ENCODE data around the gene SORD. TPM values are rescaled to one million over a fixed set of nuclear protein-coding genes. Genes with fewer than 3 reads are reported as not detected.
"Not testable (repeated sequence)": the region's sequence is repeated elsewhere in the genome, so short reads cannot be mapped to it uniquely, and the experiment has no call there.

The SORD gene
- total and polyA plus RNA-seq, 10 of the 15 experiments (the other 5 are each of a cell fraction or from before 2014, with no cell fraction given): 7.5 to 51.6 (median 40.1) TPM

- H3K36me3 ChIP-seq (ENCODE audit: control insufficient read depth in 2 of 2, insufficient read depth in 2 of 2, low read length in 1 of 2); H3K4me1 ChIP-seq (ENCODE audit: control insufficient read depth, insufficient read depth, low read length); intact Hi-C loops (cut with micrococcal nuclease; ENCODE audit: unreplicated experiment); RAD21 ChIA-PET (ENCODE audit: unreplicated experiment); DNase-seq (ENCODE audit: low read depth, low spot score); H3K79me2 ChIP-seq (ENCODE audit: control insufficient read depth, insufficient read depth, low read length); H3K4me2 ChIP-seq (ENCODE audit: control insufficient read depth, insufficient read depth); in situ Hi-C loops (cut with MboI); H3K27me3 ChIP-seq (replicated peaks in 1 of 2; ENCODE audit: control insufficient read depth in 2 of 2, insufficient read depth in 2 of 2, low read length in 1 of 2); H3K9me3 ChIP-seq (replicated peaks; ENCODE audit: control insufficient read depth, insufficient read depth, low read length); H2AFZ ChIP-seq (ENCODE audit: control insufficient read depth, low read depth, low read length); POLR2A ChIA-PET; ATAC-seq; FAIRE-seq; H3K27ac ChIP-seq (ENCODE audit: control insufficient read depth, insufficient read depth); BruUV-seq (replicated peaks); CTCF ChIA-PET; H3K9ac ChIP-seq (ENCODE audit: control insufficient read depth, insufficient read depth, low read length); SMC1A ChIA-PET (ENCODE audit: uncharacterized antibody, unreplicated experiment); H4K20me1 ChIP-seq (ENCODE audit: control insufficient read depth, insufficient read depth); H3K4me3 ChIP-seq: not testable (repeated sequence)
- 67% methylated on average over 5 of the region's 5 CpGs for WGBS (ENCODE audit: insufficient coverage, insufficient replicate concordance, low lambda C conversion rate, missing lambda C conversion rate)
These were observed 56.2 kb downstream of the SORD start for GRCh38 chr15:45079201-45079600.

DNA sequence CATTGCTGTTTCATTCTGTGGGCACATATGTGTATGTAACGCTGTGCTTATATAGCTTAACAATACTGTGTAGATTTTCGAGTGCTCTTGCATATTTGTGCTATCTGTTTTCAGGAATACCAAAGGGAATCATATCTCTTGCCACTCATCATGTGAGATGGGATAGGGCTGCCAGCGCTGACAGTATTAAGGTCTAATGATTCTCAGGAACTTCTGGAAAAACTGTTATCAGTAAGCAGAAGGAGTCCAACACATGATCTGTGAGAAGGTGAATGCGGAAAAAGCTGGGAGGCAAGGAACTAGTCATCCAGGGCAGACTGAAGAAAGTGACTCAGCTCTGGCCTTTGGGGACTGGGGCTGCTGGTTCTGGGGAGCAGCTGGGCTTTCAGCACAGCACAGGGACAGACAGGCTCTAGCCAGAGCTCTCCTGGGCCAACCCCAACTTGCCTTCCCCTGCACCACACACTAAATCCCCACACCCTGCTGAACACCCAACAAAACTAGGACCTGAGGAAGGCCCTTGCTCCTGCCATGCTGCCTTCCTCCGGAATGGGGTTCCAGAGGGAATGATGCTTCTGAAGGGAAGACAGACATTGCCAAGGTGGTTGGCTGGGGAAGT lies 56.7 kb downstream of the SORD start:
- H3K27ac ChIP-seq (ENCODE audit: control insufficient read depth, insufficient read depth); H4K20me1 ChIP-seq (ENCODE audit: control insufficient read depth, insufficient read depth); CTCF ChIA-PET; H3K4me3 ChIP-seq; H3K9ac ChIP-seq (ENCODE audit: control insufficient read depth, insufficient read depth, low read length); ATAC-seq; H3K9me3 ChIP-seq (replicated peaks; ENCODE audit: control insufficient read depth, insufficient read depth, low read length); H3K27me3 ChIP-seq (replicated peaks in 1 of 2; ENCODE audit: control insufficient read depth in 2 of 2, insufficient read depth in 2 of 2, low read length in 1 of 2); H3K36me3 ChIP-seq (ENCODE audit: control insufficient read depth in 2 of 2, insufficient read depth in 2 of 2, low read length in 1 of 2); H2AFZ ChIP-seq (ENCODE audit: control insufficient read depth, low read depth, low read length); POLR2A ChIA-PET; FAIRE-seq; intact Hi-C loops (cut with micrococcal nuclease; ENCODE audit: unreplicated experiment); H3K79me2 ChIP-seq (ENCODE audit: control insufficient read depth, insufficient read depth, low read length); H3K4me2 ChIP-seq (ENCODE audit: control insufficient read depth, insufficient read depth); RAD21 ChIA-PET (ENCODE audit: unreplicated experiment); DNase-seq (ENCODE audit: low read depth, low spot score); BruUV-seq (replicated peaks); H3K4me1 ChIP-seq (ENCODE audit: control insufficient read depth, insufficient read depth, low read length); in situ Hi-C loops (cut with MboI); SMC1A ChIA-PET (ENCODE audit: uncharacterized antibody, unreplicated experiment): not testable (repeated sequence)
- 74% methylated on average over 4 of the region's 5 CpGs for WGBS (ENCODE audit: insufficient coverage, insufficient replicate concordance, low lambda C conversion rate, missing lambda C conversion rate)

- H4K20me1 ChIP-seq (ENCODE audit: control insufficient read depth, insufficient read depth); ATAC-seq; H2AFZ ChIP-seq (ENCODE audit: control insufficient read depth, low read depth, low read length); H3K27me3 ChIP-seq (replicated peaks in 1 of 2; ENCODE audit: control insufficient read depth in 2 of 2, insufficient read depth in 2 of 2, low read length in 1 of 2); BruUV-seq (replicated peaks); H3K4me3 ChIP-seq; H3K9me3 ChIP-seq (replicated peaks; ENCODE audit: control insufficient read depth, insufficient read depth, low read length); in situ Hi-C loops (cut with MboI); RAD21 ChIA-PET (ENCODE audit: unreplicated experiment); DNase-seq (ENCODE audit: low read depth, low spot score); H3K4me2 ChIP-seq (ENCODE audit: control insufficient read depth, insufficient read depth); SMC1A ChIA-PET (ENCODE audit: uncharacterized antibody, unreplicated experiment); H3K27ac ChIP-seq (ENCODE audit: control insufficient read depth, insufficient read depth); H3K4me1 ChIP-seq (ENCODE audit: control insufficient read depth, insufficient read depth, low read length); H3K9ac ChIP-seq (ENCODE audit: control insufficient read depth, insufficient read depth, low read length); H3K36me3 ChIP-seq (ENCODE audit: control insufficient read depth in 2 of 2, insufficient read depth in 2 of 2, low read length in 1 of 2); H3K79me2 ChIP-seq (ENCODE audit: control insufficient read depth, insufficient read depth, low read length); POLR2A ChIA-PET; FAIRE-seq; intact Hi-C loops (cut with micrococcal nuclease; ENCODE audit: unreplicated experiment): not testable (repeated sequence)
- CTCF ChIA-PET: interaction anchor here (1.0 kb wide), 1 partner anchor 37 kb away, joined by 3 read pairs; no protein-coding TSS in a partner anchor
- WGBS (ENCODE audit: insufficient coverage, insufficient replicate concordance, low lambda C conversion rate, missing lambda C conversion rate): 65% methylated on average over 2 of the region's 3 CpGs
These were observed 57.6 kb downstream of the SORD start for GRCh38 chr15:45080593-45080992.

- H3K9ac ChIP-seq (ENCODE audit: control insufficient read depth, insufficient read depth, low read length); in situ Hi-C loops (cut with MboI); H3K27ac ChIP-seq (ENCODE audit: control insufficient read depth, insufficient read depth); H3K4me3 ChIP-seq; BruUV-seq (replicated peaks); H3K79me2 ChIP-seq (ENCODE audit: control insufficient read depth, insufficient read depth, low read length); H2AFZ ChIP-seq (ENCODE audit: control insufficient read depth, low read depth, low read length); RAD21 ChIA-PET (ENCODE audit: unreplicated experiment); H3K9me3 ChIP-seq (replicated peaks; ENCODE audit: control insufficient read depth, insufficient read depth, low read length); H3K4me2 ChIP-seq (ENCODE audit: control insufficient read depth, insufficient read depth); FAIRE-seq; ATAC-seq; H3K4me1 ChIP-seq (ENCODE audit: control insufficient read depth, insufficient read depth, low read length); CTCF ChIA-PET; H3K36me3 ChIP-seq (ENCODE audit: control insufficient read depth in 2 of 2, insufficient read depth in 2 of 2, low read length in 1 of 2); H3K27me3 ChIP-seq (replicated peaks in 1 of 2; ENCODE audit: control insufficient read depth in 2 of 2, insufficient read depth in 2 of 2, low read length in 1 of 2); SMC1A ChIA-PET (ENCODE audit: uncharacterized antibody, unreplicated experiment); POLR2A ChIA-PET; intact Hi-C loops (cut with micrococcal nuclease; ENCODE audit: unreplicated experiment); H4K20me1 ChIP-seq (ENCODE audit: control insufficient read depth, insufficient read depth); DNase-seq (ENCODE audit: low read depth, low spot score): not testable (repeated sequence)
- WGBS (ENCODE audit: insufficient coverage, insufficient replicate concordance, low lambda C conversion rate, missing lambda C conversion rate): 65% methylated on average over 10 of the region's 10 CpGs
These were observed 59.4 kb downstream of the SORD start for GRCh38 chr15:45082412-45082811.

All from GM12878 (cell line).